Sigmoid colon (tissue), 7 donors: ENCODE data around the gene CLTC. TPM values are rescaled to one million over a fixed set of nuclear protein-coding genes. Genes with fewer than 3 reads are reported as not detected.

Experiments used
- DNase-seq: peaks from one replicate; pipeline ENCODE4 v3.0.0-alpha.2; 2019
- H3K27ac ChIP-seq, 4 donors: fragments of 200-600 bp; sonication (generic); one replicate each; pipeline ENCODE4 v1.5.1; 2016 to 2019; ENCODE audit warnings: mild to moderate bottlenecking in 1 of 4
- H3K27me3 ChIP-seq, 3 donors: fragments of 200-600 bp; sonication (generic); one replicate each; pipeline ENCODE4 v1.5.1; 2019; ENCODE audit warnings: mild to moderate bottlenecking in 1 of 3
- H3K36me3 ChIP-seq, 4 donors: fragments of 200-600 bp; sonication (generic); one replicate each; pipeline ENCODE4 v1.5.1; 2016 to 2019
- H3K4me1 ChIP-seq, 4 donors: fragments of 200-600 bp; sonication (generic); one replicate each; pipeline ENCODE4 v1.5.1; 2017 to 2019
- H3K4me3 ChIP-seq, 4 donors: fragments of 200-600 bp; sonication (generic); one replicate each; pipeline ENCODE4 v1.5.1; 2017 to 2019; ENCODE audit warnings: mild to moderate bottlenecking in 2 of 4, moderate library complexity in 1 of 4
- H3K9me3 ChIP-seq, 4 donors: fragments of 200-600 bp in 3 of 4; sonication (generic) in 3 of 4; one replicate each; pipeline versions ENCODE4 v1.5.1 to v1.6.1; 2013 to 2019
- CTCF ChIP-seq, 4 experiments: fragments of 450-650 bp in 3 of 4; fragments of 200-600 bp in 1 of 4; IDR thresholded peaks; one replicate each; pipeline ENCODE4 v1.5.1; 2016 to 2019; ENCODE audit warnings: antibody characterized with exemption in 4 of 4, mild to moderate bottlenecking in 3 of 4, moderate library complexity in 2 of 4
- EP300 ChIP-seq, 4 donors: sonication (generic); formaldehyde crosslinking; IDR thresholded peaks; one replicate each; pipeline ENCODE4 v1.6.1; 2017; ENCODE audit warnings: antibody characterized with exemption in 4 of 4
- POLR2A ChIP-seq, 2 donors: fragments of 450-650 bp; IDR thresholded peaks; one replicate each; pipeline ENCODE4 v1.6.1; 2016; ENCODE audit warnings: antibody characterized with exemption in 2 of 2, mild to moderate bottlenecking in 2 of 2, moderate library complexity in 2 of 2
- POLR2AphosphoS5 ChIP-seq, 4 donors: sonication (generic); formaldehyde crosslinking; IDR thresholded peaks; one replicate each; pipeline ENCODE4 v1.6.1; 2017; ENCODE audit warnings: antibody characterized with exemption in 4 of 4
- WGBS, 2 donors: extraction: QIAGEN DNeasy Blood & Tissue Kit; methylation state at CpG; one replicate each; pipeline ENCODE4 v1.1.7; 2013; 5-methylcytosine and 5-hydroxymethylcytosine counted together
- intact Hi-C: fragments of 100-400 bp; cut with DNase I; formaldehyde crosslinking; loops from one replicate; pipeline ENCODE4 v1.15.1; 2023
- polyA plus RNA-seq, 3 donors: library from polyadenylated mRNA; stranded (reverse); fragments of 200-250 nt; gene quantifications; one replicate each; pipeline ENCODE4 v1.2.3, GENCODE V29; 2013
- total RNA-seq, 4 donors: library from RNA; depleted of rRNA; stranded (reverse); fragments of >200 nt; gene quantifications; one replicate each; pipeline ENCODE4 v1.1.0, GENCODE V29; 2016
- donor health status: healthy with polysubstance abuse.
- donor health status: Bipolar disorder and iron deficiency.
- donor health status: healthy.

The CLTC gene
- total and polyA plus RNA-seq, 7 donors = 87.1 to 236 (median 206) TPM

GRCh38 chr17:59688496-59688895 is 68.8 kb downstream of the CLTC start:
- Histone ChIP-seq H3K36me3 (peaks cover 7 to 100% (median 49%) of the 10 kb centered on the region in 4 donors), H3K4me1 (no peaks in the 10 kb centered on the region), H3K4me3 (no peak overlapping the region), H3K27me3 (no peaks in the 10 kb centered on the region), H3K9me3 (no peaks in the 10 kb centered on the region), H3K27ac (no peak overlapping the region)
- intact Hi-C loops = loop anchor here (10.0 kb wide), 2 partner anchors 376 to 506 kb away; no protein-coding TSS in a partner anchor
- 88 to 93% methylated on average over 2 of the region's 2 CpGs for WGBS, 2 donors
- no peak for TF ChIP-seq POLR2A (IDR thresholded peaks at IDR 0.05)
- no peak for TF ChIP-seq CTCF (IDR thresholded peaks at IDR 0.05)
- no peak for TF ChIP-seq EP300 (IDR thresholded peaks at IDR 0.05)
- no peak for TF ChIP-seq POLR2AphosphoS5 (IDR thresholded peaks at IDR 0.05)
- DNase-seq = no peak

GRCh38 chr17:59693582-59693981 is 73.9 kb downstream of the CLTC start:
- intact Hi-C loops = no loop called here
- no peak overlapping the region for H3K27ac ChIP-seq
- H3K36me3 ChIP-seq = peaks cover 20 to 100% (median 55%) of the 10 kb centered on the region in 4 donors
- no peak for DNase-seq
- TF ChIP-seq CTCF (IDR thresholded peaks at IDR 0.05) (no peak), POLR2A (IDR thresholded peaks at IDR 0.05) (no peak), POLR2AphosphoS5 (IDR thresholded peaks at IDR 0.05) (no peak), EP300 (IDR thresholded peaks at IDR 0.05) (no peak)
- no peaks in the 10 kb centered on the region for H3K9me3 ChIP-seq
- H3K4me1 ChIP-seq = no peaks in the 10 kb centered on the region
- H3K4me3 ChIP-seq = no peak overlapping the region
- no peaks in the 10 kb centered on the region for H3K27me3 ChIP-seq
- 87 to 91% methylated on average over 7 of the region's 7 CpGs for WGBS, 2 donors

GRCh38 chr17:59694344-59694743 is 74.6 kb downstream of the CLTC start:
- Histone ChIP-seq H3K4me3 (no peak overlapping the region), H3K27me3 (no peaks in the 10 kb centered on the region), H3K9me3 (no peaks in the 10 kb centered on the region), H3K27ac (no peak overlapping the region), H3K4me1 (no peaks in the 10 kb centered on the region), H3K36me3 (peaks cover 20 to 100% (median 55%) of the 10 kb centered on the region in 4 donors)
- TF ChIP-seq POLR2AphosphoS5 (IDR thresholded peaks at IDR 0.05) (no peak), EP300 (IDR thresholded peaks at IDR 0.05) (no peak), POLR2A (IDR thresholded peaks at IDR 0.05) (no peak), CTCF (IDR thresholded peaks at IDR 0.05) (no peak)
- no peak for DNase-seq
- WGBS, 2 donors = 87 to 92% methylated on average over 2 of the region's 2 CpGs
- intact Hi-C loops = no loop called here

- intact Hi-C loops = no loop called here
- H3K4me3 ChIP-seq = no peak overlapping the region
- H3K9me3 ChIP-seq = no peaks in the 10 kb centered on the region
- WGBS, 2 donors = 37 to 71% methylated on average over 3 of the region's 3 CpGs
- H3K27ac ChIP-seq = no peak overlapping the region
- no peaks in the 10 kb centered on the region for H3K27me3 ChIP-seq
- no peak for TF ChIP-seq EP300 (IDR thresholded peaks at IDR 0.05)
- no peak for TF ChIP-seq POLR2A (IDR thresholded peaks at IDR 0.05)
- no peak for TF ChIP-seq CTCF (IDR thresholded peaks at IDR 0.05)
- no peak for TF ChIP-seq POLR2AphosphoS5 (IDR thresholded peaks at IDR 0.05)
- no peak for DNase-seq
- peaks cover 17 to 95% (median 45%) of the 10 kb centered on the region in 4 donors for H3K36me3 ChIP-seq
- H3K4me1 ChIP-seq = no peaks in the 10 kb centered on the region
These were observed 76.4 kb downstream of the CLTC start for GRCh38 chr17:59695945-59696681.
